ENCODE measurements around the gene LRRC61.
A peak's percentile ranks its signal among the peaks of the same experiment; 100 is the strongest.

Gene LRRC61

GRCh38 chr7:150360363-150361058, 37.4 kb downstream of the LRRC61 start:
- no peak for TF ChIP-seq CTCF (IDR thresholded peaks at IDR 0.05; ENCODE audit: borderline replicate concordance, control extremely low read depth, extremely low read depth, insufficient read depth, missing control alignments)
- in situ Hi-C loops (cut with MboI; ENCODE audit: low sequenced_read_pairs, unreplicated experiment), result no loop called here
- no peak for DNase-seq (ENCODE audit: low spot score)

GRCh38 chr7:150361402-150361801, 38.2 kb downstream of the LRRC61 start:
- in situ Hi-C loops (cut with MboI; ENCODE audit: low sequenced_read_pairs, unreplicated experiment), result no loop called here
- no peak for DNase-seq (ENCODE audit: low spot score)
- TF ChIP-seq CTCF (IDR thresholded peaks at IDR 0.05; ENCODE audit: borderline replicate concordance, control extremely low read depth, extremely low read depth, insufficient read depth, missing control alignments), result no peak

GRCh38 chr7:150361807-150362621, 38.9 kb downstream of the LRRC61 start:
- TF ChIP-seq CTCF (IDR thresholded peaks at IDR 0.05; ENCODE audit: borderline replicate concordance, control extremely low read depth, extremely low read depth, insufficient read depth, missing control alignments), result no peak
- DNase-seq (ENCODE audit: low spot score), result no peak
- in situ Hi-C loops (cut with MboI; ENCODE audit: low sequenced_read_pairs, unreplicated experiment), result no loop called here

DNA sequence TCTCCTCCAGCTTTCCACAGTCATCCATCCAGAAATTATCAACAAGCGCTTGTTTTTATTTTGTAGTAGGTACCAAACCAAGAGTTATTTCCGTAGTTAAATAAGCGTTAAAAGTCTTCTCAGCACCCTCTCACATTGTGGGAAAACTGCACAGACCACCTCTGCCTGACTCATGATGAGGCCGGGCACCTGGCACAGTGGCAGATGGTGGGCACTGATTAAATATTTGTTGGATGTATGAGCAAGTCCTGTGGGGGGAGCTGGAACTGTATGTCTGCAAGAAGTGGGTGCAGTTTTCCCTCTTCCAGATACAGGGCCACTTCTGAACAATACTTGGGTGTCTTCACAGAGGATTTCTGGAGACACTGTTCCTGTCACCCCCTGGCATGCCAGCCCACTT, 40.2 kb downstream of the LRRC61 start:
- no peak for TF ChIP-seq CTCF (IDR thresholded peaks at IDR 0.05; ENCODE audit: borderline replicate concordance, control extremely low read depth, extremely low read depth, insufficient read depth, missing control alignments)
- in situ Hi-C loops (cut with MboI; ENCODE audit: low sequenced_read_pairs, unreplicated experiment), result no loop called here
- no peak for DNase-seq (ENCODE audit: low spot score)

DNA sequence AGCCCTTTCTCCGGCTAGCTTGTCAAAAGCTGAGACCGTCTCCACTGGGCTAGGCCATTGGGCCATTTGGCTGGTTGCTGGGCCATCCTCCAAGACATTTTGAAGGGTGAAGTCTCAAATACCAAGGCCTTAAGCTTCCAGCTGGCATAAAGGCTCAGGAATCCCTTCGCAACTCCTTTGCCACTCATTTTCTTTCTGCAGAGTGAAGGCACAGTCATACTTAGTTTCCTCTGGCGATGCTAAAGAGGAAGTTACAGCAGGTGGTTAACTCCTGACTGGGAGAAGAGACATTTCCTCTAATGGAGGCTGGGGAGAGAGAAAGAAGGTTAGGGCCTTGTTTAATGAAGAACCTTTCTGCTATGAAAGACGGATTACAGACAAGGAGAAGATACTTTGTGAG, 40.7 kb downstream of the LRRC61 start:
- TF ChIP-seq CTCF (IDR thresholded peaks at IDR 0.05; ENCODE audit: borderline replicate concordance, control extremely low read depth, extremely low read depth, insufficient read depth, missing control alignments), result no peak
- DNase-seq (ENCODE audit: low spot score), result peak; percentile 61
- in situ Hi-C loops (cut with MboI; ENCODE audit: low sequenced_read_pairs, unreplicated experiment), result no loop called here

- no peak for TF ChIP-seq CTCF (IDR thresholded peaks at IDR 0.05; ENCODE audit: borderline replicate concordance, control extremely low read depth, extremely low read depth, insufficient read depth, missing control alignments)
- in situ Hi-C loops (cut with MboI; ENCODE audit: low sequenced_read_pairs, unreplicated experiment), result no loop called here
Observed at GRCh38 chr7:150365194-150365593, 42.0 kb downstream of the LRRC61 start.

More at GRCh38 chr7:150365194-150365593, 42.0 kb downstream of the LRRC61 start:
- no peak for DNase-seq (ENCODE audit: low spot score)
